Head of caudate nucleus (tissue), 42 donors: Measurements from ENCODE around the gene REXO1.
A peak's percentile ranks its signal among the peaks of the same experiment; 100 is the strongest.

ENCODE experiments used
- DNase-seq, 42 donors: peaks; one replicate each; pipeline versions ENCODE4 v3.0.0 to v3.0.0-alpha.2; 2020 to 2021; ENCODE audit warnings: mixed read lengths in 7 of 42
- intact Hi-C: fragments of 100-400 bp; cut with DNase I; formaldehyde crosslinking; loops from one replicate; pipeline ENCODE4 v1.15.0; 2022

REXO1 gene

DNA sequence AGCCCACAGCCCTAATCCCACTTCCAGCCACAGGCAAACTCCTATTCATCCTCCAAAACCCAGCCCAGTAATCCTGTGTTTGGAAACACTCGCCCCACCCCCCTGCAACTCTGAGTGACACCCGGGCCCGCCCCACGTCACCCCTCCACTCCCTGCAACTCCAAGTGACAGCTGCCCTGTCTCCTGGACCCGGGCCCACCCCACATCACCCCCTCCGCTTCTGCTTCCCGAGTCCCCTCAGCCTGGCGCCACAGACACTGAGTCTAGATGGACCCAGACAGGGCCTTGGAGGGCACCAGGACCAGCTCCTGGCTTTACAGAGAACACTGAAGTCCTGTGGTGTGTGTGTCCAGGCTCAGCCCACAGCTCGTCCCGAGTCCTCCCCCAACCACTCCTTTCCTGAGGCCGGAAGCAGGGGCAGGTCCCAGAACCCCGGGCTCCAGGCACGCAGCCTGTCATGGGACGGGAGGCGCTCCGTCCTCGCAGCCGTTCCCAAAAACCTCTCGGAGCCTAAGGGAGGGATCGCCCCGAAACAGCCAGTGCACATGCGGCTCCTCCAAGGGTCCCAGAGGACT lies 7.7 kb downstream of the REXO1 start:
- intact Hi-C loops: no loop called here

DNA sequence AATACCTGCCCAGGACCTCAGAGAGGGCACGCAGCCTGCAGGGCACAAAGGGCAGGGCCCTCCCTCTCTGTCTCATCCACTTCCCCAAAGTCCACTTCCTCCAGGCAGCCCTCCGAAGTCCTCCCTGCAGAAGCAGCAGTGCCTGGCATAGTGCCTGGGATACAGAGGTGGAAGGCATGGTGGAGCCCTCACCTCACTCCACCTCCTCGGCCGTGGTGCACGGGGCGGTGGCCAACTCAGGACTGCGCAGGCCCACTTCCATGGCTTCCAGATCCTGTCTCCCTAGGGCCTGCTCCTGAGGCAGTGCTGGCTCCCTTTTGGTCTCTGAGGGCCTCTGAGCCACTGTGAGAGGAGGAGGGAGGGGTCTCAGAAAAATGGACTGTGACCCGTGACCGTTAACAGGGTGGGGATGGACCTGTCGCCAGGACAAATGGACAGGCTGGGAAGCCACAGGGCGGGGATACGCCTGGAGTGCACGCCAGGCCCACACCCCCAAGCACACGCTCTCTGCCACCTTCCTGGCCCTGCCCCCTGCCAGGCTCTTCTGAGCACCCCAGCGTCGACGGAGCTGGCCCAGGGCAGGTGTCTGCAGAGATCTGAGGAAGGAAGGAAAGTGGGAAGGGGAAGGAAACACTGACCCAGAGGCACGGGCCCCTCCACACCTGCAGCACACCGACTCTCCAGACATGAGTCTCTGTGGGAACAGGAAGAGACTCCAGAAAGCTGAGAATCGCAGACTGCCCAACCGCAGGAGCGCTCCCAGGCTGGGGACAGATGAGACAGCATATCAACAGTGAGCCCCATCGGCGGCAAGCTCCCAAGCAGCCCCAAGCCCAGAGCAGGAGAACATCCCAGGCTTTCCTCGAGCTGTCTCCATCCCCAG lies 8.4 kb downstream of the REXO1 start:
- intact Hi-C loops: no loop called here
- no peak for DNase-seq

More for the DNA sequence above, 7.7 kb downstream of the REXO1 start:
- DNase-seq: no peak

DNA sequence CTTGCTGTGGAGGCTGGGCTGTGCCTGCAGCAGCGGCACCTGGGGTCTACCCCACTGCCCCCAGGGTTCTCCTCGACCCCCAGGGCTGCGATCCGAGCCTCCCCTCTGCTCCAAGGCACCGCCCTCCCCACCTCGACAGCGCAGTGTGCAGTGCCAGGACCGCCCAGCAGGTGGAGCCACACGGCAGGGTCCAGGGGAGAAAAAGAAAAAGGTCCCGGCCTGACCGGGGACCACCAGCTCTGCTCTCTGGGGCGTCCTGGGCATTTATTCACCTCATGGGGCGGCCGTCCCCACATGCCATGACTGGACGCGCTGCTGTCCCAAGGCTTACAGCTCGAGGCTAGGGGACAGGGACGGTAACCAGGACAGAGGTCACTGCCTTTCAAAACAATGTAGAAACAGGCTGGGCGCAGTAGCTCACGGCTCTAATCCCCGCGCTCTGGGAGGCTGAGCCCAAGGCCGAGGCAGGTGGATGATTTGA lies 10.6 kb downstream of the REXO1 start:
- peak in 18 of 42 donors; percentile 28 to 73 (median 56) for DNase-seq
- intact Hi-C loops: no loop called here

DNA sequence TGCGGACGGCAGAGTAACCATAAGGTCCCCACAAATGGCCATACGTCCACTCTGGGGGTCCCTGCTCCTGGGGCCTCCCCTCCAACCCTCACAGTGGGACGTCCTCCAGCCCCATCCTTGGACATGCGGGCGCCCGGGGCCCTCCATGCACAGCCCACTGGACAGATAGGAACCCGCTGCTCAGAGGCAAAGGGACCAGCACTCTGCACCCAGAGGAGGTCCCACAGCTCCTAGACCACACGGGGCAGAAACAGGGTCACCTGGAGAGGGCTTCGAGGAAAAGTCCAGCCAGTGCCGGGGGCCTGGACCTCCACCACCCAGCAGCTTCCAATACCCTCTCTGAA lies 11.1 kb downstream of the REXO1 start:
- intact Hi-C loops: no loop called here
- DNase-seq: no peak

DNA sequence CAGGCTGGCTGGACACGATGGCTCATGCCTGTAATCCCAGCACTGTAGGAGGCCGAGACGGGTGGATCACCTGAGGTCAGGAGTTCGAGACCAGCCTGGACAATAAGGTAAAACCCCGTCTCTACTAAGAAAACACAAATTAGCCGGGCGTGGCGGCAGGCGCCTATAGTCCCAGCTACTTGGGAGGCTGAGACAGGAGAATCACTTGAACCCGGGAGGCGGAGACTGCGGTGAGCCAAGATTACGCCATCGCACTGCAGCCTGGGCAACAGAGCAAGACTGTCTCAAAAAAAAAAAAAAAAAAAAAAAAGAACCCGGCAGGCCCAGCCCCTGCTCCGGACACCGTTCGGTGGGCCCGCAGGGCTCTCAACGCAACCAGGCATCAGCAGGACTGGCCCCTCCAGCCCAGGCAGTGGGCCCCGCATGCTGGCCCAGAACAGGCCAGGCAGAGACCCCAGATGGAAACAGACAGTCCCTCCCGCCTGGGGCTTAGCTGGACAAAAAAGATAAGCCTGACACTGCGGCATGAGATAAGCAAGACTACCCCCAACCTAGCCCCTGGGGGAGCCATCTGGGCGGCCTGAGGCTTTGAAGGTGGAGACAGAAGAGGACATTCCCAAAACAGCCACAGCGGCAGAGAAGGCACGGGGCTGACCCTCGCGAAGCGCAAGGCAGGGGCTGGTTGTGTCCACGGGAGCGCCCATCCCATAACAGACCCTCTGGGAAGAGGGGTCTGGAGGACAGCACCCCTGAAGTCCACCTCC lies 11.6 kb downstream of the REXO1 start:
- intact Hi-C loops: no loop called here
- DNase-seq: no peak

DNA sequence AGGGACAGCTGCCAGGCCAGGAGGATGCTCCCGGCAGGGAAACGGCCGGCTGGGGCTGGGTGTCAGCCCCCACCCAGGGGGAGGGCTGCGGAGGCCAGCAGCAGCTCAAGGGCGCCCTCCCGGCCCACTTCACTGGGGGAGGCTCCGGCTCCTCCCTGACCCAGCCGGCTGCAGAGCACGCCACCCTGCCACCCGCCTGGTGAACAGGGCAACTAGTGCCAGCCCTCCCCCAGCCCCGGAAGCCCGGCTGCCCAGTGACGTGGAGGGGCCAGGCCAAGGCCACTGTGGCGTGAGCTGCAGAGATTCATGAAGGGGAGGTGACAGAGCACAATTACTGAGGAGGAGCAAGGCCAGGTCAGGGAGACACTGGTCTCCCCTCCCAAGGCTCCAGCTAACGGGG lies 14.7 kb downstream of the REXO1 start:
- peak in 11 of 42 donors; percentile 26 to 72 (median 43) for DNase-seq
- intact Hi-C loops: no loop called here

GRCh38 chr19:1832046-1832663 lies 16.1 kb downstream of the REXO1 start:
- no peak for DNase-seq
- intact Hi-C loops: no loop called here

- intact Hi-C loops: no loop called here
- DNase-seq: no peak
These were observed 17.3 kb downstream of the REXO1 start for GRCh38 chr19:1830978-1831377.

DNA sequence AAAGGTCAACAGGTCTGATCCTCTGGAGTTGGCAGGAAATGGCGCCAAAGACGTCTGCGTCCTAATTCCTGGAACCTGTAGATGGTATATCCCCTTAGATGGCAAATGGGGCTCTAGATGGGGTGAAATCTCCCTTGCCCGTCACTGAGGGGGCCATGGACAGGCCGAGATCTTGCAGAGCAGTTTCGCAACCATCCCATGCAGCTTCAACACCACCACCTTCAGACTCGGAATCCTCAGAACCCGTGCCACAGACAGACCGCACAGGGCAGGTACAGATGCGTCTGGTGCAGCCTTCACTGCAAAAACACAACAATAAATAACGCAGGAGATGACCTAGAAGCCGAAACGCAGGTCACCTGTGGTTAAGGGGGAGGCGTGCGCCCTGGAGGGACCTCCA lies 17.7 kb downstream of the REXO1 start:
- no peak for DNase-seq
- intact Hi-C loops: no loop called here

GRCh38 chr19:1829958-1830357 lies 18.3 kb downstream of the REXO1 start:
- no peak for DNase-seq

GRCh38 chr19:1828279-1829238 lies 19.7 kb downstream of the REXO1 start:
- intact Hi-C loops: no loop called here
- no peak for DNase-seq

More at GRCh38 chr19:1829958-1830357, 18.3 kb downstream of the REXO1 start:
- intact Hi-C loops: no loop called here

- DNase-seq: no peak
- intact Hi-C loops: no loop called here
These were observed 20.6 kb downstream of the REXO1 start for GRCh38 chr19:1827566-1828278.

DNA sequence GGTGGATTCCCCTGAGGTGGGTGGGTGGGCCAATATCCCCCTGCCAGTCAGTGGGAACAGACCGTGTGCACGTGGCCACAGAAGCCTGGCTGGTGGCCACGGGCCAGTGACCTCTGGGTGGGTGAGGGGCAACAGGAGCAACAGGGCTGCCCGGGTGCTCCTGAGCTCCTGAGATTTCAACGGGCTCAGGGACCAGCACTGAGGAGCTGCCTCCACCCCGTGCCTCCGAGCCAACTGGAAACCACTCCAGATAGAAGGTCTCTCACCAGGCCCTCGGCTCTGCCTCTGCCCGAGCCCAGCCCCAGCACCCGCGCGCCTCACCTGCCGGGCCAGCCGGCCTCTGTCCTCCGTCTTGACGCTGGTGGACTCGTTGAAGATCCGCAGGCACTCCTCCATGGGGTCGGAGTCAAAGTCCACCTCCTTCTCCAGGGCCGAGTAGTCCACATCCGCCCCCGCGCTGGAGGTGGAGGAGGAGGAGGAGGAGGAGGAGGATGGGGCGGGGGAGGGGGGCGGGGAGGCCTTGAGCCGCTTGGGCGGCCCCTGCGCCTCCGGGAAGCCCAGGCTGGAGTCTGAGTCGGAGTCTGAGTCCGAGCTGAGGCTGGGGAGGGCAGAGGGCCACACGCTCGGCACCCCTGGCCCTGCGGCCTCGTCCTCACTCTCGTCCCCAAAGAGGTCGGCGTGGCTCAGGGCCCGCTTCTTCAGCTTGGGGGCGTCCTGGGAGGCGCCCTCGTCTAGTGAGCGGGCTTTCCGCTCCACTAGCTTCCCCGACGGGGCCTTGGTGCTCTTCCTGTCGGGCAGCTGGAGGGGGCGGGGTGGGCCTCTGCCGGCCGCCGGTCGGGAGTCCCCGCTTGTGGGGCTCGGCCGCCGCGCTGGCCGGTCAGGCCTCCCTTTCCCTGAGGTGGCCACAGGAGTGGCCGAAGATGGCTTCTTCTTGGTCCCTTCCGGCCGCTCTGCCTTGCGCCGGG lies 21.4 kb downstream of the REXO1 start:
- no peak for DNase-seq
- intact Hi-C loops: no loop called here

DNA sequence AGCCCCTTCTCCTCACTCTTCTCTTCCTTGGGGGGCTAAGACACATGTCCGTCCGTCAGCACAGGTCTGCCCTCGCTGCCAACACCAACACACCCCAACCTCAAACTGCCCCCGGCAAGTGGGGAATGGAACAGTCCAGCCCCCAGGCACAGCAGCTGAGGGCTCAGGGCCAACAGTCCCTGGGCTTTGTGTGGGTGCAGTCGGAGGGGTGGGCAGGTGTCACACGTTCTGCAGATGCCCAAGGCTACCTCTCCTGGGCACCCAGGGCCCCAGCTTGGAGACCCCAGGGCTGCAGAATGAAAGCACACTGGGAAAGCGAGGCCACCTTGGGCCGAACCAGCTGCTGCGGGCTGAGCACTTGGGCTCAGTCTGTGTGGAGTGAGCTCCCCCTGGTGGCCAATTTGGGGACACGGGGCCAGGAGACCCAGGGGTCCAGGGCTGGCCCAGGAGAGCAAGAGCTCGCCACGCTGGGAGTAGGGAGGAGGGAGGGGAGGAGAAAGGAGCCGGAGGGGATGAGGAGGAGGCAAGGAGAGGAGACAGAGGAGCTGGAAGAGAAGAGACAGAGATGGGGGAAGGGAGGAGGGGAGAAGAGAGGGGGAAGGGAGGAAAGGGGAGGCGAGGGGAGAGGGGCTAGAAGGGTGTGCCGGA lies 22.2 kb downstream of the REXO1 start:
- intact Hi-C loops: no loop called here
- DNase-seq: peak; percentile 48 to 92 (median 76)

GRCh38 chr19:1824252-1824622 lies 24.0 kb downstream of the REXO1 start:
- intact Hi-C loops: no loop called here
- no peak for DNase-seq

GRCh38 chr19:1823539-1824251 lies 24.6 kb downstream of the REXO1 start:
- intact Hi-C loops: no loop called here
- DNase-seq: no peak
